Kidney epithelial cell (primary cell): Measurements from ENCODE around the gene RALGPS1. TPM values are rescaled to one million over a fixed set of nuclear protein-coding genes. Genes with fewer than 3 reads are reported as not detected.

Experiments
- DNase-seq: peaks from one replicate; pipeline ENCODE4 v3.0.0-alpha.2; 2010; ENCODE audit warnings: low read depth
- H3K27me3 ChIP-seq: 2 replicates; pipeline ENCODE4 v1.6.0; 2011; ENCODE audit warnings: low read length; ENCODE audit not compliant: control insufficient read depth, insufficient read depth
- H3K36me3 ChIP-seq: 2 replicates; pipeline ENCODE4 v1.5.1; 2011; ENCODE audit warnings: low read length; ENCODE audit not compliant: control insufficient read depth, insufficient read depth
- H3K4me3 ChIP-seq: 2 replicates; pipeline ENCODE4 v1.5.1; 2011; ENCODE audit warnings: low read depth, mild to moderate bottlenecking, control low read depth, low read length
- total RNA-seq: library from RNA; depleted of rRNA; stranded (reverse); fragments of >200 nt; gene quantifications from 2 replicates; pipeline ENCODE4 v1.2.3, GENCODE V29; 2015
- TF ChIP-seq, protein P1 (sequence below): IDR thresholded peaks from 2 replicates; pipeline ENCODE4 v1.5.1; 2011; ENCODE audit warnings: mild to moderate bottlenecking, moderate library complexity, low read length, control low read depth, inconsistent platforms; ENCODE audit not compliant: insufficient read depth, poor library complexity, severe bottlenecking

The RALGPS1 gene
- total RNA-seq, 1 donor from 2014 or later, result 5.6 TPM

DNA sequence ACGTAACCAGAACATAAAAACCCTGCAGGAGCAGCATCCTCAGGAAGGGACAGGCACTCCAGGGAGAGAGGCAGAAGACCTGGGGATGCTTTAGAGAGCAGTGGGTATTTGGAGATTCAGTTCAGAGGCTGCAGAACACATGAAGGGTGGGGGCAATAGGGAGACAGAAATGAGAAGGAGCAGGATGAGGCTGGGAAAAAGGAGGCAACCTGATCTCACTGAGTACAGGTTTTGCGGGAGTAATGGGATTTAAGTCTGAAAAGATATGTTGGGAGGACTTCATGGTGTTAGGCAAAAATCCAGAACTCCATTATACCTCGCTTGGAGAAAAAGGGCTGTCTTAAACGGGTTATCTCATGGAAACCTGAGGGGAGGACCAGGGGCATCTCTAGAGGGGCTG is 308.7 kb downstream of the RALGPS1 start:
- no peak overlapping the region for H3K4me3 ChIP-seq
- H3K27me3 ChIP-seq, result peaks cover 14% of the 10 kb centered on the region
- TF ChIP-seq, protein P1, sequence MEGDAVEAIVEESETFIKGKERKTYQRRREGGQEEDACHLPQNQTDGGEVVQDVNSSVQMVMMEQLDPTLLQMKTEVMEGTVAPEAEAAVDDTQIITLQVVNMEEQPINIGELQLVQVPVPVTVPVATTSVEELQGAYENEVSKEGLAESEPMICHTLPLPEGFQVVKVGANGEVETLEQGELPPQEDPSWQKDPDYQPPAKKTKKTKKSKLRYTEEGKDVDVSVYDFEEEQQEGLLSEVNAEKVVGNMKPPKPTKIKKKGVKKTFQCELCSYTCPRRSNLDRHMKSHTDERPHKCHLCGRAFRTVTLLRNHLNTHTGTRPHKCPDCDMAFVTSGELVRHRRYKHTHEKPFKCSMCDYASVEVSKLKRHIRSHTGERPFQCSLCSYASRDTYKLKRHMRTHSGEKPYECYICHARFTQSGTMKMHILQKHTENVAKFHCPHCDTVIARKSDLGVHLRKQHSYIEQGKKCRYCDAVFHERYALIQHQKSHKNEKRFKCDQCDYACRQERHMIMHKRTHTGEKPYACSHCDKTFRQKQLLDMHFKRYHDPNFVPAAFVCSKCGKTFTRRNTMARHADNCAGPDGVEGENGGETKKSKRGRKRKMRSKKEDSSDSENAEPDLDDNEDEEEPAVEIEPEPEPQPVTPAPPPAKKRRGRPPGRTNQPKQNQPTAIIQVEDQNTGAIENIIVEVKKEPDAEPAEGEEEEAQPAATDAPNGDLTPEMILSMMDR, result no peak
- DNase-seq, result no peak
- H3K36me3 ChIP-seq, result no peaks in the 10 kb centered on the region

DNA sequence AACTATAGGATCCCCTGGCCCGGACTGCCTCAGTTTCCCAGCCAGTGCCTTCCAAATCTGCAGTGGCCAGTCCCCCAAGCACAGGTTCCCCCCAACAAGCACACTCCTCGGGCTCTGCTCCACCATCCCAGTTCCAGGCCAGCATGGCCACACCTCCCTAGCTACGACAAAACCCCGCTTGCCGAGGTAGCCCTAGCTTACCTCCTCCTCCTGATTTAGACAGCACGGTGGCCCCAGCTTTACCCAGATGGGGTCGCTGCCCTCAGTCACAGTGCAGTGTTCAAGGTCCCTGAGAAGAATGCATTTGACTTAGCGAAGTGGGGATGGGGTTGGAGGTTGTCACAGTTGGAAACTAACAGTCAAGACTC is 309.2 kb downstream of the RALGPS1 start:
- Histone ChIP-seq H3K4me3 (peak overlapping the region; percentile 15), H3K27me3 (peaks cover 14% of the 10 kb centered on the region), H3K36me3 (no peaks in the 10 kb centered on the region)
- TF ChIP-seq, protein P1, result no peak
- no peak for DNase-seq

DNA sequence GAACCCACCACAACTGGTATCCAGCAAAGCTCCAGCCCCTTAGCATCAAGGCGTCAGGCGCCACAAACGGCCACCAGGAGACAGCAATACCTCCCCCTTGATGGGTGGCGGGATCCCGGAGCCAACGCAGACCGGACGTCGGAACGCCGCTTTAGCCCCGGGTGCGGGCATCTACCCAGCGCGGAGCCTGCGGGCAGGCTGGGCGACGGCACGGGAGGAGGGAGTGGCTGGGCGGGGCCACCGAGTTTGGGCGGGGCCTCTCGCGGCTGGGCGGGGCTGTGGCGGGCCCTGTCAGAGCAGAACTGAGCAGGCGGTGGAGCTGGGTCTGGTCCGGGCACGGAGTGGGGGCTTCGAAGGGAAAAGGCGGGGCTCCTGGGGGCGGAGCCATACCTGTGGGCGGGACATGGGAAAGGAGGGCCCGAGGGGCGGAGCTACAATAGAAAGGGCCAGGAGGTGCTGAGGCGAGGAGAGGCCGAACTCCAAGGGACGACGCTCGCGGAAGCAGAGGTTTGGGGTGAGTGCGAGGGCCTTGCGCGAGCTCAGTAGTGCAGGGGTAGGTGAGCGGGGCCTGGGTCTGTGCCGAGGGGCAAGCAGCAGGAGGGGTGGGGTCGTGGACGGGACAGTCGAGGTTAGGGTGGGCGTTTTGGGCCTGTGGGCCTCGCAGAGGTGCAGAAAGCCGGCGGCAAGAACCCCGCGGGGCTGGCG is 309.7 kb downstream of the RALGPS1 start:
- TF ChIP-seq, protein P1, result peak; percentile 18
- Histone ChIP-seq H3K36me3 (no peaks in the 10 kb centered on the region), H3K27me3 (peaks cover 14% of the 10 kb centered on the region), H3K4me3 (peak overlapping the region; percentile 55)
- no peak for DNase-seq

DNA sequence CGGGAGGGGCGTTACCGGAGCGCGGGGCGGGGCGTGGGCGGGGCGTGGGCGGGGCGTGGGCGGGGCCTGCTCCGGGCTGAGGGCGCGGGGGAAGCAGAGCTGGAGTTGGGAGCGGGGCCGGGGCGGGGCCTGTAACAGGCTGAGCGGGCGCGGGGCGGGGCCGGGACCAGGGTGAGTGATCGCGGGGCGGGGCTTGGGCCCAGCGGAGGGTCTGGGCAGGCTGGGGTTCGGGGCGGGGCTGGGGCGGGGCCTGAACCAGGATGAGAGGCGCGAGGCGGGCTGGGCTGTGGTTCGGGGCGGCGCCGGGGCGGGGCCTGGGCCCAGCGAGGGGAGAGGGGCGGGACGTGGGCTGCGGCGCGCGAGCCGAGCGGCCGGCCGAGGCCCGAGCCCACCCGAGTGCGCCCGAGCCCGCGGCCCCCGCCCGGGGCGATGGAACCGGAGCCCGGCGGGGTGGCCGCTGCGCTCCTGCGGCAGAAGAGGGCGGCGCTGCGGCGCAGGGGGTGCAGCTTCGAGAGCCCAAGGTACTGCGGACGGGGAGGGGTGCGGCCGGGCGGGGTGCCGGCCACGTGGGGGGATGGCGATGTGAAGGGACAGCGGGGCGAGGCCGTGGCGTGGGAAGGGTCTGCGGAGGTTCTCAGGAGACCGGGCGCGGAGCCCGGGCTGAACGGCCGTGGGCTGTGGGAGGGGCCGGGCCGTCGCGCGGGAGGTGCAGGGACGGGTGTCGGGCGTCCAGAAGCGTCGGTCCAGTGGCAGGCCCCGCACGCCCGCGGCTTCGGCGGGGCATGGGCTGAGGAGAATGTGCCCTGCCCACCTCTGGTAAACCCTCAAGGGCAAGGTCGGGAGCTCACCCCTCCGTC is 310.5 kb downstream of the RALGPS1 start:
- TF ChIP-seq, protein P1, result no peak
- H3K4me3 ChIP-seq, result peak overlapping the region; percentile 68
- peaks cover 14% of the 10 kb centered on the region for H3K27me3 ChIP-seq
- no peaks in the 10 kb centered on the region for H3K36me3 ChIP-seq
- DNase-seq, result no peak

DNA sequence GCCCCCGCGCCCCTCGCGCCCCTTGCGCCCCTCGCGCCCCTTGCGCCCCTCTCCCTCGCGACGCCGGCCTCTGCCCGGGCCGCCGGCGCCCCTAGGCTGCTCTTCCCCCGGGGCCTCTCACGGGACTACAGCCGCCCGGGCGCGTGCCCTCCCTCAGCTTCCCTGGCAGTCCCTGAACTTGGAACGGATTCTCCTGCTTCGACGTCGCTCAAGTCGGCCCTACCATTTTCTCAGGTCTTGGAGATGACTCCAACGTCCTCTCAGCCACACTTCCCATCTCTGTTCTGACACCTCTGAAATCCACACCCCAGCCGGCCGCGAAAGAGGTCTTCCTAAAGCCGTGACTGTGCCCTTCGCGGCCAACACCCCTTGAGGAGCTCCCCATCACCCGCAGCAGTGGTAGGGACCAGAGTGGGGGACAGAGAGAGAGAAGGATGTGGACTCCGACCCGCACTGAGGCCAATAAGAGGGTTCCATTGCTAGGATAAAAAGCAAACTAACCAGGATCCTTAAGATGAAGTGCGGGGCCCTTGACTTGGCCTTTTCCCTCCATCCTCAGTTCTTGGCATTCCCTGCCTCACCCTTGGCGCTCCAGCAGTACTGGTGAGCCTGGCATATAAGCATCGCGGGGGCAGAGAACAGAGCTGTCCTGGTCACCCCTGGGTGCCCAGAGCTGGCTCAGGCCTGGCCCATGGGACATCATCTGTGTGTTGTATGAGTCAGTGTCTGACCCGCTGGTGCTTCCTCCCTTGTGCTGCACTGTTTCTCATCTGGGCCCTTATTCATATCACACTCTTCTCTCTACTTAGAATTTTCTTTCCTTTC is 311.4 kb downstream of the RALGPS1 start:
- H3K36me3 ChIP-seq, result no peaks in the 10 kb centered on the region
- peaks cover 14% of the 10 kb centered on the region for H3K27me3 ChIP-seq
- TF ChIP-seq, protein P1, result no peak
- DNase-seq, result no peak
- H3K4me3 ChIP-seq, result peak overlapping the region; percentile 68
